SK-N-MC (cell line): ENCODE data around the gene TMEM154.

Source experiments
- EZH2 ChIP-seq: fragments of 200-600 bp; sonication (generic); IDR thresholded peaks from one replicate; pipeline ENCODE4 v1.6.1; 2017; ENCODE audit warnings: antibody characterized with exemption
- FOXP2 ChIP-seq: optimal IDR thresholded peaks from 2 replicates; pipeline ENCODE3; 2011; ENCODE audit warnings: mild to moderate bottlenecking, moderate library complexity; ENCODE audit not compliant: insufficient read depth; ENCODE audit errors: extremely low read length, control extremely low read depth
- POLR2AphosphoS5 ChIP-seq: IDR thresholded peaks from 2 replicates; pipeline ENCODE4 v1.6.1; 2012; ENCODE audit warnings: mild to moderate bottlenecking, low read depth, low read length, borderline replicate concordance

- no peak for TF ChIP-seq EZH2
- no peak for TF ChIP-seq FOXP2
- TF ChIP-seq POLR2AphosphoS5 = no peak
These were observed 59.6 kb downstream of the TMEM154 start for GRCh38 chr4:152620218-152620617.
